GM04504 (cell line): ENCODE results near the gene CCDC27.

Experiments
- DNase-seq: peaks from one replicate; pipeline ENCODE4 v3.0.0-alpha.2; 2012; ENCODE audit warnings: low read depth

The CCDC27 gene

GRCh38 chr1:3718764-3719163 lies 33.5 kb upstream of the CCDC27 start:
- DNase-seq = no peak

- no peak for DNase-seq
Observed at GRCh38 chr1:3721955-3722465, 30.2 kb upstream of the CCDC27 start.

GRCh38 chr1:3722846-3723245 lies 29.4 kb upstream of the CCDC27 start:
- DNase-seq = no peak

- DNase-seq = peak; percentile 28
Observed at GRCh38 chr1:3724416-3725030, 27.7 kb upstream of the CCDC27 start.

GRCh38 chr1:3725366-3725765 lies 26.9 kb upstream of the CCDC27 start:
- DNase-seq = no peak

GRCh38 chr1:3727042-3727824 lies 25.0 kb upstream of the CCDC27 start:
- no peak for DNase-seq

- DNase-seq = no peak
Observed at GRCh38 chr1:3727825-3728776, 24.1 kb upstream of the CCDC27 start.

- no peak for DNase-seq
Observed at GRCh38 chr1:3729594-3730542, 22.4 kb upstream of the CCDC27 start.

GRCh38 chr1:3730543-3731247 lies 21.6 kb upstream of the CCDC27 start:
- no peak for DNase-seq

GRCh38 chr1:3731583-3732433 lies 20.4 kb upstream of the CCDC27 start:
- no peak for DNase-seq

GRCh38 chr1:3732434-3733093 lies 19.7 kb upstream of the CCDC27 start:
- DNase-seq = no peak

GRCh38 chr1:3733094-3733882 lies 19.0 kb upstream of the CCDC27 start:
- DNase-seq = no peak

- no peak for DNase-seq
Observed at GRCh38 chr1:3733883-3734589, 18.2 kb upstream of the CCDC27 start.

- DNase-seq = no peak
Observed at GRCh38 chr1:3734602-3735001, 17.6 kb upstream of the CCDC27 start.

- no peak for DNase-seq
Observed at GRCh38 chr1:3735027-3735681, 17.1 kb upstream of the CCDC27 start.

- no peak for DNase-seq
Observed at GRCh38 chr1:3735688-3736087, 16.6 kb upstream of the CCDC27 start.

GRCh38 chr1:3736131-3736561 lies 16.1 kb upstream of the CCDC27 start:
- DNase-seq = no peak
